Measurements from ENCODE around the gene DERA. TPM values are rescaled to one million over a fixed set of nuclear protein-coding genes. Genes with fewer than 3 reads are reported as not detected.
A peak's percentile ranks its signal among the peaks of the same experiment; 100 is the strongest.
"Not testable (repeated sequence)": the region's sequence is repeated elsewhere in the genome, so short reads cannot be mapped to it uniquely, and the experiment has no call there.

DERA gene
- total RNA-seq, result 7.2 TPM

GRCh38 chr12:15910864-15911721, at the start of gene DERA:
Gene DERA, plus strand, starts transcription at chr12:15911332. Its CDS starts 52 bp downstream, at chr12:15911384.
- peak; percentile 63 for DNase-seq

DNA sequence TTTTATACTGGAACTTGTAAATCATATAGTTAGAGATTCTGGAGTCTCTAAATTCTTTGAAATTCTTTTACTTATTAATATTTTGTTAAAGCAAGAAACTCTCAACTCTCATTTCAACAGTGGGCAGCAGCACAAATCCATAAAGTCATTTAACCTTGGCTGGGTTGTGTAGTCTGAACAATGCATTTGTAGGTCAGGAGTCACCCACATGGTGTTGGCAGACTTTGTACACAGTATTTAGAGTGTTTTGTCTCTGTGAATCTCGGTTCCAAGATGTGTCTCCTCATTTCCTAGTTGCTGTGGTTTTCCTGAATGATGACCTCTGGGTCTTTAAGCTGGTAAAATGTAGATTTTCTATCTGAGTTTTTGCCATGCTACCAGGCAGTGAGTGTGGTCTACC, 49.7 kb upstream of the DERA start:
- no peak for DNase-seq

- DNase-seq, result no peak
Measured at GRCh38 chr12:15862840-15863239, 48.3 kb upstream of the DERA start.

GRCh38 chr12:15863372-15863771, 47.8 kb upstream of the DERA start:
- DNase-seq, result no peak

- no peak for DNase-seq
Measured at GRCh38 chr12:15863984-15864383, 47.1 kb upstream of the DERA start.

- no peak for DNase-seq
Measured at GRCh38 chr12:15868186-15868585, 42.9 kb upstream of the DERA start.

GRCh38 chr12:15873556-15873955, 37.6 kb upstream of the DERA start:
- no peak for DNase-seq

GRCh38 chr12:15874556-15875145, 36.5 kb upstream of the DERA start:
- DNase-seq, result not testable (repeated sequence)

DNA sequence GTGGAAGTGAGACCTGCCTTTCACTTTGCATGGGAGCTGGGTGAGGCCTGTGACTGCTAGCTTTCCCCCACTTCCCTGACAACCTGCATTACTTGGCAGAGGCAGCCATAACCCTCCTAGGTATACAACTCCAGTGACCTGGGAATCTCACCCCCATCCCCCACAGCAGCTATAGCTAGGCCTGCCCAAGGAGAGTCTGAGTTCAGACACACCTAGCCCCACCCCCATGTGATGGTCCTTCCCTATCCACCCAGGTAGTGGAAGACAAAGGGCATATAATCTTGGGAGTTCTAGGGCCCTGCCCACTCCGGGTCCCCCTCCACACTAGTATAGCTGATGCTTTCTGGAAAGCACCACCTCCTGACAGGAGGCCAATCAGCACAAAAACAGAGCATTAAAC, 35.3 kb upstream of the DERA start:
- DNase-seq, result no peak

DNA sequence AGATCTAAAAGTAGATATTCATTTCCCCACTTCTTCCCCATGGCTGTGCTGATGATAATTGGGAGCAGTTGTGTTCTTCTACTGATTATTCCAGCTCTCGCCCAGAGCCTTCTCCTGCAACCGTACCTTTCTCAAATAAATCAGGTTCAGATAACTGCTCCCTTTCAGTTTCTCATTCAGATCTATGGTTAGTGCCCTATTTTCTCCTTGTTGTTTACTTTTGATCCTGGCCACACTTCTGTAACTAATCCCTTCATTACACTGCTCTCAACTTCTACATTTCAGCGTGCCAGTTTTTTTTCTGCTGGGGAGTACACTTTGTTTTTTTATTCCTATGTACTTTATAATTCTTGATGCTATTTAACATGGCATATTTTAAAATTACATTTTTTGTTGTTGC, 31.7 kb upstream of the DERA start:
- DNase-seq, result no peak

DNA sequence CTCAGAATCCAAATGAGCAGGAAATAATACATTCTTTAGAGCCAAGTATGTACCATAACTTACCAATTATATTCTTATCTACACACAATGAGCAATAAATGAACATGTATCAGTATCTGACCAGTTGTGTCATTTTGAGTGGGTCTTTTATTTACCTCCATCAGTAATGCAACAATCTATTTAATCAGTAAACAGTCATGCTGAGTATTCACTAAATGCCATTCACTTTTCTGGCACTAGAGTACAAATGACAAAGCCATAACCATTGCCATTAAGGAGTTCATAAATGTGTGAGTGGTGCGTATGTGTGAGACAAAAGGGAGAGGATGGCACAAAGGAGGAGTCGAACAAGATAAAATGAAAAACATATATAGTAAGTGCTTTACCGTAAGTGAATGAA, 30.4 kb upstream of the DERA start:
- no peak for DNase-seq

DNA sequence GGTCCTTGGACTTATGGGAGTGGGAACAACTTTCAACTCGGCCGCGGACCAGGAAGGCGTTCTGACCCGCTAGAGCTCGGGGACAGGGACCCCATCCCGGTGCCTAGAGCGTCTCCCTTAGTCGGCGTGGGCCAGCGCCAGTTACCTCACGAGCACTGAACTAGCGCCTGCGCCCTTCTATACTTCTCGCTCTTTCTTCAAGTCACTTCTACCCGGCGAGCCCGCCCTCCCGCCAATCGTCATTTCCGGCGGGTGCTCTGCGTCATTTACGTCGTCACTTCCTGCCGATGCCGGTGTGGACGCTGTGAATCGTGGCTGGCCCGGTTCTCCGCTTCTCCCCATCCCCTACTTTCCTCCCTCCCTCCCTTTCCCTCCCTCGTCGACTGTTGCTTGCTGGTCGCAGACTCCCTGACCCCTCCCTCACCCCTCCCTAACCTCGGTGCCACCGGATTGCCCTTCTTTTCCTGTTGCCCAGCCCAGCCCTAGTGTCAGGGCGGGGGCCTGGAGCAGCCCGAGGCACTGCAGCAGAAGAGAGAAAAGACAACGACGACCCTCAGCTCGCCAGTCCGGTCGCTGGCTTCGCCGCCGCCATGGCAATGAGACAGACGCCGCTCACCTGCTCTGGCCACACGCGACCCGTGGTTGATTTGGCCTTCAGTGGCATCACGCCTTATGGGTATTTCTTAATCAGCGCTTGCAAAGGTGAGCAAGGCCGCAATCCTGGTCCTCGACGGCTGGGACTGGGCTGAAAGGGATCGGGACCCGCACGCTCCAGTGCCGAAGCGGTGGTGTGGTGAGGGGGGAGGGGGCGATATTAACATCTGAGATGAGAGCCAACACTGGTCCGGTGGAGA, 28.8 kb upstream of the DERA start, which contains the start of gene STRAP:
Gene STRAP, plus strand, starts transcription at position 270 of the 854 bp plus-strand sequence. Its CDS starts 321 bp downstream, at position 591.
- DNase-seq, result peak; percentile 94

GRCh38 chr12:15883536-15883935, 27.6 kb upstream of the DERA start:
- DNase-seq, result no peak

GRCh38 chr12:15886372-15887042, 24.6 kb upstream of the DERA start:
- no peak for DNase-seq

DNA sequence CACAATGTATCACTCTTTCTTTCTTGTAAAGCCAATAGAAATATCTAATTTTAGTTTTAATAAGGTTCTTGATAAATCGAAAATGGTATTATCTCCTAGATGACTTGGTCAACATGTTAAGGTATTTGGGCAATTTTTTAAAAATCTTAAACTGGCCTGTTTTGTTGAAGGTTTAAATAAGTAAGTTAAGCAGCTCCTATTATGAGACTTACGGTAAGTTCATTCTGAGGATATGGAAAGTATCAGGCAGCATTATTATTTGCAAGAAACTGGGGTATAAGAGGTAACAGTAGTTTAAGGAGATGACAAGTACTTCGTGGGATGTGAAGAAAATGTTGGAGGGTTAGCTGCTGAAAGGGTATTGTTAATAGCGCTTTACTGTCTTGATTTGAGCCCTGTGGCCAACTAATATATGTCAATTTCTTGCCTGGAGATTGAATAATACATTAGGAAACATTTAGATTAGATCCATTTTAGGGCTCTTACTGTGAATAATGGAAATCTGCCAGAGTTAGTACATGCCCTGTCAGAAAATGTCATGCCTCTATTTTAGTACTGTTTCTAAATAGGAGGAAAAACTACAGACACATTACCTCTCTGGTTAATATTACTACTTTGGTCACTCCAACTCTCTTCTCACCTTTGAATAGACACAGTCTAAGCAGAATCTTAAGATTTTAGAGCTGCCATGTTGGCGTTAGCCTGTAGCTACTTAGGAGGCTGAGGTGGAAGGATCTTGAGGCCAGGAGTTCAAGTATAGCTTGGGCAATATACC, 23.9 kb upstream of the DERA start:
- DNase-seq, result no peak

DNA sequence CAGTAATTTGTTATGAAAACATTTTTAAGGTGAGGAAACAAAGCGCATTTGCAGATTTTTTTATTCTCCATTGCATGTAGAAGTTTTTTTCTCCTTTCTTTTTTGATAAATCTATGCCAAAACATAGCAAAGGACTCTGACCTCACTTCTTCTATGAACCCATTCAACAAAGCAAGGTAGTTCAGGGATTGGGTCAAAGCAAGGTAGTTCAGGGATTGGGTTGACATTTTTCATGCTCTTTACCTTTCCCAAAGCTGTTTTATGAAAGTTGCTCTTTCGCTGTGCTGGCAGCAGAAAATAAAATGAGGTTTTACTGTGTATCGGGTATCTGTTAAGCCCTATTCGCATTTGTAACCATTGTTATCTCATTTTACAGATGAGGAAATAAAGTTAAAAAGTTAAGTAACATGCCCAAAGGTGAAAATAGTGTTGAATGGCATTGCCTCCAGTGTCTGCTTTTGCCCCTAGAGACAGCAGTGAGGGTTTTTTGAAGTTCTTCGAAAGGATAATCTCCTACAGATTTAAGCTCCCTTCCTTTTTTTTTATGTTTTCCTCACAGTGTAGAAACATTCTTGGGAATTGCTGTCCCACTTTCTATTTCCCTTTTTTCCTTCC, 18.4 kb upstream of the DERA start:
- no peak for DNase-seq

- DNase-seq, result no peak
Measured at GRCh38 chr12:15893260-15893659, 17.9 kb upstream of the DERA start.

DNA sequence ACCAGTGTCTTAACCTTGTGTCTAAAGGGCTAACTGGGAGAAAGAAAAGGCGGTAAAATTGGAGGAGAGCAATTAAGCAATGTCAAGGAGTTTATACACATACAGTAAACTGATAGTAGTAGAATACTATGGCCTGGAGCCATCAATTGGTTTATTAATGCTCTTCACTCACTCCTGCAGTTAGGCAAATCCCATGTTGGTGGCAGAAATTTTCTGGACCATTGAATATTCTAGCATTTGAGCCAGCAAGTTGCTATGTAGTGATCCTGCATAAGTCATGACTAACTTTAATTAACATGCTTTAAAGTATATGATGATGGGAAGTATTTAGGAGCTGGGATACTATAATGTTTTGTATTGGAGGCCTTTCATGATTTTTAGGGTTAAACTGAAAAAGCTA, 14.3 kb upstream of the DERA start:
- DNase-seq, result no peak

- DNase-seq, result no peak
Measured at GRCh38 chr12:15897433-15897832, 13.7 kb upstream of the DERA start.

DNA sequence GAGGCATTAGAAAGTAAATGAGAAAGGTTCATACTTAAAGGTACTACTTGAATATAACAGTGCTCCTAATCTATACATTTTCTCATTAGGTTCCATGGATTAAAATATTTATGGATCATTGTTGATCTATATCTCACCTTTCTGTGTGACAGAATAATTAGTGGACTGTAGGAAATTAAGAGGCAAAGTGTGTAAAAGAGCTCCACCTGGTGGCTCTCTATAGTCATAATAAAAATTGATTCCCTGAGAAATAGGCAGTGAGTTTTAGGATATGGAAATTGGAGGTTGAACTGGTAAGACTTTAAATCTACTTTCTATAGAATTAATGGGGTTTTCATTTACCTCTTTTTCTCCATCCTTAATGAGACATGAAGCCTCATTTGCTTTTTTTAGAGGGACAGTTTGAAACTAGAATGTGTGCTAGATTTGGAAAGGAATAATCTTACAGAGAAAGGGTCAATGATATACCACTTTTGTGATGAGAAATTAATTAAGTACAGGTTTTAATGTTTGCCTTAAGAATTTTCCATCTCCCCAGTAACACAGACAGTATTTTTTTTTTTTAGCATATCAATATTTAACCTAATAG, 11.8 kb upstream of the DERA start:
- DNase-seq, result no peak

Data from occipital lobe (tissue), 2 donors.